Measurements from ENCODE around the gene NDUFS6. TPM values are rescaled to one million over a fixed set of nuclear protein-coding genes. Genes with fewer than 3 reads are reported as not detected.
"Not testable (repeated sequence)": the region's sequence is repeated elsewhere in the genome, so short reads cannot be mapped to it uniquely, and the experiment has no call there.

Gene NDUFS6
- total RNA-seq, 2 donors from 2014 or later = 84.2 to 86.1 TPM

DNA sequence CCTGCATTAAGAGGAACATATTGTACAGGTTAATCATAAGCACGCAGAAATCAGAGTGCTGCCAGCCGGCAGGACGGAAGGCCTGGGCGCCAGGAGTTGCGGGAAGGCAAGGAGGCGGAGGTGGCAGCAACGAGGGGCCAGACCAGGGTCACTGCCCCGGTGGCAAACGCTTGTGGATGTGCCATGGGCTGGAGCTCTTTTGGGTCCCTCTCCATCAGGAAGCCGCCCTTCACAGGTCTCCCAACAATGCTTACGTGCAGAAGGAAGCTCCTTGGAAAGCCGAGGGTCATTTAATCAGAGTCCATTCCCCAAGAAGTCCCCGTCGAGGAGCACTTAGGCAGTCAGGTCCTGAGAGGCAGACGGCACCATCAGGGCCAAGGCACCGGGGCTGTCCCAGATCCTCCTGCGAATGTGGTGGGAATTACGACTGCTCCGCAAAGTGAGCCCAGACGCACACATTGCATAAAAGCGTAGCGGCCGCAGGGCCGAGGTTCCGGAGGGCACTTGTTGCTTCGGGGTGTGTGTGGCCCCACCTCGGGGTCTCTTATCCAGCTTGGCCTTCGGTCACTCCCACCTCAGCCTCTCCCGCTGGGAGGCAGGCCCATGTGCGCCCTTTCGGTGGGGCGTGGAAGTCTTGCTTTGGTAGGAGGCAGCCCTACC, 22.1 kb upstream of the NDUFS6 start:
- ATAC-seq (no peak), DNase-seq (no peak)
- intact Hi-C loops (cut with DNase I) = loop anchor here in 1 of 2 donors (10.0 kb wide), 1 partner anchor 246 kb away; no protein-coding TSS in a partner anchor

DNA sequence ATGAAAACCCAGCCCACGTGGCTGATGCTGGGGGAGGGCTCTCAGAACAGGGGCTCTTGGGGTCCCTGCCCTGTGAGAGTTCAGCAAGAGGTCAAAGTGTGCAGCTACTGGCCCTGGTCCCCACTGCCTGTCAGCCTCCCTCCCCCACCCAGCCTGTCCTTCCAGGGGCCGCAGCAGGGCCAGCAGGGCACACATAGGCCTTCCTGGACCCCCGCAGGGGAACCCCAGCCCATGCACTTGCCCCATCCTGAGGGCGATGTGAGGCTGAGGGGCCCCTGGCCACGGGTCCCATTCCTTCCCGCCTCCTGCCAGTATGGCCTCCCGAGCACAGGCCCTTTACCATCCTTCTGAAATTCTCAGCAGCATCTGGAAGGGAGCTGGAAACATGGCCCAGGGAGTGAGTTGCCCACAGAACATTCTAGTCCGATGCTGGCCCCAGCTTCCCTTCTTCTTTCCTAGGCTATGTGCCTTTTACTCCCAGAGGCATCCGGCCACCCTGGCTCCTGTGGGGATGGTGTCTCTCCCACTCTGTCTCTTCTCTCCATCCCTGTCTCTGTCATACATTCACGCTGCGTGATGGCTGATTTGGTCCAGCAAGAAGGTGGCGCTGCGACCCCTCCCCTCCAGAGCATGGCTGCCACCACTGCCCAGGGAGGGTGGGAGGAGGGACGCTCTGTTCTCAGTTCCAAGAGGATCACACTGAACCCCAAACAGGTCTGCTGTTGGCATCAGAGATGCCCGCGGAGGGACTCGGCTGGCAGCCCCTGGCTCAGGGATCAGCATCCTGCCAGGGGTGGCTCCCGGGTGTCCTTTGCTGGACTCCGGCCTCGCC, 21.2 kb upstream of the NDUFS6 start:
- intact Hi-C loops (cut with DNase I) = loop anchor here in 1 of 2 donors (10.0 kb wide), 1 partner anchor 245 kb away; no protein-coding TSS in a partner anchor
- ATAC-seq (no peak), DNase-seq (no peak)

DNA sequence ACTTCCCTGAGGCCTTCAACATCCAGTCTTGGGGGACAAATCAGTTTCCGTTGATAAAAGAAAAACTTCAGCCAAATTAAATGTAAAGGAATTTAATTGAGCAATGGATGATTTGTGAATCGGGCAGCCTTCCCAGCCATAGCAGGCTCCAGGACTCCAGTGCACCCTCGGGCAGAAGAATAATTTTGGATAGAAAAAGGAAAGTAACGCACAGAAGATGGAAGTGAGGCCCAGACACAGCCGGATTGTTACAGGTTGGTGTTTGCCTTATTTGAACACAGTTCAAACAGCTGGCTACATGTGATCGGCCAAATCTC, 20.6 kb upstream of the NDUFS6 start:
- intact Hi-C loops (cut with DNase I) = no loop called here
- DNase-seq = no peak

DNA sequence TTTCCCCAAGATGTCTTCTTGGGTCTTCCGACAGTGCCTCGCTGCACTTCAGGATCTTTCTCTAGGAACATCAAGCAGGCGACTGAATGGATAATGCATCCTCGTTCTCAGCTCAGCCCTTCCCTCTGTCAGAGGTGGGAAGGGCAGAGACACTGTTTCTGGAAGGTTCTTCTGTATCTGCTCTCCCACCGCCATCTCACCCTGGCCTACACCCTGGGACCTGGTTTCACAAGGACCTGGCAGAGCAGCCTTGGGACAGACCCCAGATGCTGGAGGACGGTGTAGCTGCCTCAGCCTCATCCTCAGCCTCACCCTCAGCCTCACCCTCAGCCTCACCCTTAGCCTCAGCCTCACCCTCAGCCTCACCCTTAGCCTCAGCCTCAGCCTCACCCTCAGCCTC, 20.1 kb upstream of the NDUFS6 start:
- DNase-seq (no peak), ATAC-seq (no peak)
- intact Hi-C loops (cut with DNase I) = no loop called here

More for the DNA sequence above, 20.6 kb upstream of the NDUFS6 start:
- no peak for ATAC-seq

DNA sequence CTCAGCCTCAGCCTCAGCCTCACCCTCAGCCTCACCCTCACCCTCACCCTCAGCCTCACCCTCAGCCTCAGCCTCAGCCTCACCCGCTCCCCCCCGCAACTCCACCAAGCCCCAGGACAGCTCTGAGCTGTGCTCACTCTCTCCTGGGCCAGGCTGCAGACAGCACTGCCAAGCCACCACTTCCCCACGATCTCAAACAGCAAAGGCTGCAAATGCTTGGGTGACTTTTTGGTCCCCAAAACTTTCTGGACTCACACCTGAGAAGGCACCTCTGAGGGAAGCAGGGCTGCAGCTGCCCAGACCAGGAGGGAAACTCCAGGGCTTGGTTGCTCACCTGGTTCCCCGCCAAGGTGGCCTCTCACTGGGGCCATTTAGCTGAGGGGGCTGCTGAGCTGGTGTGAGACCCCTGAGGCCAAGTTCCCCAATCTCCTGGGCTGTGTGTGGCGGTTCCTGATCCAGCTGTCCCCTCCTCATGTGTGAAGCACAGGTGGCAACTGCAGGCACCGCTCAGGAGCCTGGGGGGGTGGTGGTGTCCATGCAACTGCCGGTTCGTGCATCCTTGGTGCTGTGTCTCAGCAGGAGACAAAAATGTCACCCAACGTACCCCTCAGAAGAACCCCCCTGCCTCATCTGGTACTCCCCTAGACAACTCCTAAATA, 19.4 kb upstream of the NDUFS6 start:
- DNase-seq = no peak

DNA sequence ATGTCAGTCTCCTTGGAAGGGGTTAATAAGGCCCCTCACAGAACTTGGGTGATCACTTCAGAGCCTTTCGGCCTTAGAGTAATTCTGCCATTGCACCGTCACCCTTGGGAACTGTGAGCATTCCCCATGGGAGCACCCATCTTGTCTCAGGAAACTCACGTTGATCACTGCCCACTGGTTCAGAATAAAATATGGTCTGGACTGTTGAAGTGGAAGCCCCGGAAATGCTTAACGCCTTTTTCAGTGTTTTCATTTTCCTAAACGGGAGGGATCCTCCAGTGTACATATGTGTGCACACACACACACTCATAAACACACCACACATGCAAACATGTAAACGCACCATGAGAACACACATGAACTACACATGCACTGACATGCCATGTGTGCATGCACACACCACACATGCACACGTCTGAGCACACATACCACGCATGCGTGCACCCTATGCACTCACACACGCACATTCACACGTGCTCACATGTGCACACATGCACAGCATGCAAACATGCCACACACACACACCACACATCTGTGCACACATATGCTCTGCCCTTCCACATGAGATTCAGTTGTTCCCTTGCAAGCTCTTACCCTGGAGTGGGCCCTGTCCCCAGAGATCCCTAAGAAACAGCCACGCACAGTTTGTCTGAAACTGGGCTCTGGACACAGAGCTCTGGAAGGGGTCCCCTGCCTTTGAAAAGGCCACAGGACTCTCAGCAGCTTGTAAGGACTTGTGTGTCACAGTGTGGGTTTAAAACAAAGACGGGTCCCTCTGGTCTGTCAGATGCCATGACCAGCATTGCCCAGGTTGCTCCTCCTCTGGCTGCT, 18.6 kb upstream of the NDUFS6 start:
- ATAC-seq (no peak), DNase-seq (no peak)
- intact Hi-C loops (cut with DNase I) = no loop called here

More for the DNA sequence above, 19.4 kb upstream of the NDUFS6 start:
- intact Hi-C loops (cut with DNase I) = no loop called here
- ATAC-seq = no peak

DNA sequence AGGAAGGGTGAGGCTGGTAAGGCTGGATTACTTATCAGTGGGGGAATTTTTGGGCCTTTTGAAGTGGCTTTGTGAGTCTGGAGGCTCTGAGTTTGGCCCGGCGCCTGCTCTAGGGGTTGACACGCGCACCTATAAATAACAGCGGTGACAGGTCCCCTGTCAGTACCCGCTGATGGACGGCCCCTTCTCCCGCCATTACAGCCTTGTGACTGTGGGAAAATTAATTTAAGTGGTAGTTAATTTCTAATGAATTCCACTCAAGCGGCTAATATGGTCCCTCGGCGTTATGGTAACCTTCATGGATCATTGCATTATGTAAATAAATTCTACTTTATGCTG, 18.0 kb upstream of the NDUFS6 start:
- DNase-seq = no peak
- ATAC-seq = peak in 1 of 2 donors; percentile 52
- intact Hi-C loops (cut with DNase I) = no loop called here

DNA sequence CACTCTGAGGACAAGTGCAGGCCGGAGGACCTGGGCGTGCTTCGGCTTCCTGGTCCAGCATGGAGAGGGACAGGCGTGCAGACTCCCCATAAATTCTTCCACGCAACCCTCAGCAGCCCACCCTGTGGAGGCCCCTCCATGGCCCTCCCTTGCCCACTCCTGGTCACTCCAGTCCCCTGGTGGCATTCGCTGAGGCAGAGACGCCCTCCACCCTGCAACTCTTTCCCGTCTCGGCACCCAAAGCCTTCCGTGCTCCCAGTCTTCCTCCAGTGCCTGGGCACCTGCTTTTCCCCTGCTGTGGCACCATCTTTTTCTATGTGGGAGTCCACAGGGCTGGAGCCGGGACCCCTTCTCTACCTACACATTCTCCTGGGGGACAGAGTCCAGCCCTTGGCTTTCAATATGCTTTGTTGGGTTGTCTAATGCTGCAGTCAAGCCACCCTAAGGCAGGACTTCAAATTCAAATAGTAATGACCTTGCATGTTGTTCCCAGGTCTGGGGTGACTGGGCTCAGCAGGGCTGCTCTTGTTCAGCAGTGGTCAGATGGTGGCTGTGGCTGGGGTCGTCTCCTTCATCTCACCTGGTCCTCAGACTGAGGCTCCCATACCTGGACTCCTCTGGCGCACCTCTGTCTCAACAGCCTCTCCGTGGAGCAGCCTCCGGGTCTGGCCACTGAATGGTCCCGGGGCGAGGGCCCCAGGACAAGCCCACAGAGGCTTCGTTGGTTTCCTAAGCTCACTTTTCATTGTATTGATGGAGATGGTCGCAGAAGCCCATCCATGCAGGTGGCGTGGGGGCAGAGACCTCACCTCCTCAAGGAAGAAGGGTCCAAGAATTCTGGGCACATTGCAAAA, 16.8 kb upstream of the NDUFS6 start:
- intact Hi-C loops (cut with DNase I) = no loop called here
- DNase-seq (no peak), ATAC-seq (no peak)

DNA sequence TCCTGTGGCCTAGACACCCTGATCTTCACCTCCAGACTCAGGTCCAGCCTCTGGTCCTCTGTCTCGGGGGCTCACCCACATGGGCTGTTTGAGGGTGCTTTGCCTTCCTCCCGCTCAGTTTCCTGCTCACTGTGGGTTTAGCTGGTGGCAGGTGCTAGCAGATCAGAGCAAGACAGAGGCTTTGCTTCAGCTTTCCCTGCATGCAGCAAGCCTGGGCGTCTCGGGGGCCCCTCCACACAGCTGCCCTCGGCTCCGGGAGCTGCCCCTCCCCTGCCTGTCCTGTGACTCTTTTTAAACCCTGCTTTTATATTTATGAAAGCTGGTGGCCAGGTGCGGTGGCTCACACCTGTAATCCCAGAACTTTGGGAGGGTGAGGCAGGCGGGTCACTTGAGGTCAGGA, 16.1 kb upstream of the NDUFS6 start:
- intact Hi-C loops (cut with DNase I) = no loop called here
- ATAC-seq (no peak), DNase-seq (no peak)

DNA sequence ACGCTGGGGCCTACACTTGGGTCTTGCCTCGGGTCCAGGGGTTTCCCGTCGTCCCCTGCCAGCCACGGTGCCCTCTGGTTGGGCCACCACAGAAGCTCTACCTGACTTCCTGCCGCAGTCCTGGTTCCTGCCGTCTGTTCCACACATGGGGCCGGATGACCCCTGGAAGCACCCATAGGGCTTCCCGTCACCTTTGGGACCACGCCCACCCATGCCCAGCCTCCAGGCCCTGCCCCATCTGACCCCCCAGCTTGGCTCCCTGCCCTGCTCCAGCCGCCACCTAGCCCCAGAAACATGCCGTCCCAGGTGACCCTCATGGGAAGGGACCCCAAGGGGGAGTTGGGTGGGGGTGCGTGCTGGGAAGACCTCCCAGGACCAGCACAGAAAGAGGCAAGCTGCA, 15.2 kb upstream of the NDUFS6 start:
- DNase-seq (no peak), ATAC-seq (no peak)
- intact Hi-C loops (cut with DNase I) = no loop called here

DNA sequence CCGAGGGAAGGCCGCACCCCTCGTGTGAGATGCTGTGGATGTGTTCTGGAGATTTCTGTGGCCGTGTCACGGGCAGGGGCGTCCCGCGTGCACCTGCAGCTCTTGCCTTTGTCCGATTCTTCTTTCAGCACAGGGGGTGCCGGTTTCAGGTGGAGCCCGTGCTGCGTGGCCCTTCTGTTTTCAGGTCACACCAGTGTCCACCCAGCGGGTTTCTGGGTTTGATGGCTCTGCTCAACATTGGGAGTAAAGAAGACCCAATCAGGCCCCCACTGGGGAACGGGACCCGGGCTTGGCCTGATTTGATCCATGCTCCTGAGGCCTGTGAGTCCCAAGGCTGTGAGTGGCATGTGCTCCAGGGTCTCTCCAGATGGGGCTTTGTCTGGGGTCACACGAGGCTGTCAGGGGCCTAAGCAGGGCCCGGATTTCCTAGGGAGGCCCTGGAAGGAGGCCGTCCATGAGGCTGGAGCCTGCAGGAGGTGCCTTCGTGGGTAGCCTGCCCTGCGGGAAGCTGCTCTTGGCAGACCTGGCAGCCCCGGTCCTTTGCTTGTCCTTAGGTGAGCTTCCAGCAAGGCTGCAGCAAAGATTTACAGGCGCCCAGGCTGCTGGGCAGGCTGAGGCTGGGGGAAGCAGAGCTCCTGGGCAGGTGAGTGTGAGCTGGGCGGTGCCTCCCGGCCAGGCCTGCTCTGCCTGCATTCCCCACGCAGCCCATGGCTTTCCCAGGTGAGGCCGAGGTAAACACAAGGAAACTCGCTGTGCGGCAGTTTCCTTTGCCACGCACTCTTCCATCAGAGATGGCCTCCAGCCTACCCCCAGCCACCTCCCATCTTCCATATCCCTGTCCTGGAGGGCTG, 14.4 kb upstream of the NDUFS6 start:
- intact Hi-C loops (cut with DNase I) = no loop called here

DNA sequence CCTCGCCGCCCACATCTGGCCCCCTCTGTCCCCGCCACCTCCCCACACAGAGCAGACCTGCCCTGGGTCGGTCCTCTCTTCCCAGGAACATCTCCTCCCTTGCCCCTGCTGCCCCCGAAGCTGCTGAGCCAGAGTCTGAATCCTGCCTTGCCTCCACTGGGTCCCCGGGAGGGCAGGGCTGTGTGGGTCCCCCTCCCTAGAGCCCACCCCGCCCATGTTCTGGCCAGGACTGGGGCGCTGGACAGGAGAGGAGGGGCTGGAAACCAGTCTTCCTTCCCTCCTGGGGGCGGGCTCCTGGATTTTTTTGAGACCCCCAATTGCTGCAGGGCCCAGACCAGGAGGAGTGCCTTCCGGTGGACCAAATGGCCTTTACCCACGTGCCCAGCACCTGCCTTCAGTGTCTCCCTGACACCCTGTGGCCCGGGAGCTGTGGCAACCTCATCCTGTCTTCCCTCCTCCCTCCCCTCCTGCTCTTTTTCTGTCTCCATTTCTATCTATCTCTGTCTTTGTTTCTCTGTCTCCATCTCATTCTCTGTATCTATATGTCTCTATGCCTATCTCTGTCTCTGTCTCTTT, 13.6 kb upstream of the NDUFS6 start:
- DNase-seq (no peak), ATAC-seq (no peak)

More for the DNA sequence above, 14.4 kb upstream of the NDUFS6 start:
- DNase-seq (no peak), ATAC-seq (no peak)

DNA sequence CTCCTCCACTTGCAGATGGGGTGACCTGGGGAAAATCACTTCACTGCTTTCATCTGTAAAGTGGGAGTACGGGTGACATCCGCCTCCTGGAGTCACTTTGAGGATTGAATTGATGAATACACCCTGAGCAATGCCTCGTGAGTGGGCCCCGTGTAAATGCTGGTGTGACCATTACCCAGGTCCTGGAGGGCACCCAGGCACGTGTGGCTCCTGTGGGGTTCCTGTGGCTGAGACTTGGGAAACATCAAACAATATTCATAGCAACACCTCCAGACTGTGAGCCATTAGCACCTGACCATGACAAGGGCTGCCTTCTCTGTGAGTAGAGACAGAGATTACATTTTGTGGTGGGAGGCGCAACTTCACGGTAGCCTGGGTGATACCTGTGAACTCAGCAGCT, 13.0 kb upstream of the NDUFS6 start:
- ATAC-seq (no peak), DNase-seq (no peak)
- intact Hi-C loops (cut with DNase I) = no loop called here

More for the DNA sequence above, 13.6 kb upstream of the NDUFS6 start:
- intact Hi-C loops (cut with DNase I) = no loop called here

DNA sequence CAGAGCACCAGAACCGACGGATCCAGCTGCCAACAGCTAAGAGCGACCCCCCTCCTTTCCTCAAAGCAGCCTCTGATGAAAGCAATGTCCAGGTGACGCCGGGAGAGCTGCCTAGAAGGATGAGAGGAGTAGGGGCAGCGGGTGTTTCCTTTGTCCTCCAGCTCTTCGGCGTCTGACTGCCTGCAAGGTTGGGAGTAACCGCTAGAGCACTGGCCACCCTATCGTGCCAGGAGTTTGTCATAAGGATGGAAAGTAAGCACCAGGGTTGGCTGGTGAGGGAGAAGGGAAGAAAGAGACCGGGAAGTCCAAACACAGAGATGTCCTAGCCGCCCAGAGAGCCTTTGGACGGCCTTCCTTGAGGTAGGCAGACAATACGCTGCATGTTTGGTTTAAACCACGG, 12.4 kb upstream of the NDUFS6 start:
- intact Hi-C loops (cut with DNase I) = no loop called here
- ATAC-seq (no peak), DNase-seq (no peak)

DNA sequence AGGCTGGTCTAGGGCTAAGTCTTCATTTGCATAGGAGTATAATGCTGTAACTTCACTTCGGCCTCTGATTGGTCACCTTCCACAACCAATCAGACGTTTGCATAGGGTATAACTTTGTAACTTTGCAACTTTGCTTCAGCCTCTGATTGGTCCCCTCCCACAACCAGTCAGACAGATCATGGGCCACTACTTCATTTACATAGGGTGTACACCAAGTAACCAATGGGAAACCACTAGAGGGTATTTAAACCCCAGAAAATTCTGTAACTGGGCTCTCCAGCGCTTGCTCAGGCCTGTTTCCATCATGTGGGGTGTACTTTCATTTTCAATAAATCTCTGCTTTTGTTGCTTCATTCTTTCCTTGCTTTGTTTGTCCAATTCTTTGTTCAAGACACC, 11.8 kb upstream of the NDUFS6 start:
- intact Hi-C loops (cut with DNase I); ATAC-seq; DNase-seq: not testable (repeated sequence)

DNA sequence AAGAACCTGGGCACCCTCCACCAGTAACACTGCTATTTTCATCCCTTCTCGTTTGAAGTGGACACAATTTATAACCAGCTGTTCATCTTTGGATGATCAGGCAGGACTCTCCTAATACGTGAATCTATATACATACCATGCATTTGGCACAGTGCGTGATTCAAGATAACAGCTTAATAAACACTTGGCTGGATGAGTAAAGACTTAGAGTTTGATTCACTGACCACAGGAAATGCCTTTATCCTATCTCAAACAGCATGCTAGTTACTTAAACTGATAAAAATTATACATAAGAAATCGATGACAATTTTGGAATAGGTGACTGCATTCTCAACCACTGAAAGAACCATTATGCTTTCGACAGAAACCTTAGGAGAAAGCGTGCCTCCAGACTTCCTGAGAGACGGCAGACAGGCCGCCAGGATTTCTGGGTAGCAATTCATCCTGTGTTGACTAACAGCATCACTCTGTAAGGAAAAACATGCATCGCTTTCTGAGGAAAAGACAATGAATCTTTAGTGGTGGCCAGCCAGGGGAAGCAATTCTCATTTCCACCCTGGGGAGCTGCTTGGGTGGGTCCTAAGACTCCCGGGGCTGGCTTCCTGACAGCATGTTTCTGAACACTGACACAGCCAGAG, 11.3 kb upstream of the NDUFS6 start:
- intact Hi-C loops (cut with DNase I) = no loop called here
- DNase-seq = no peak
- no peak for ATAC-seq

DNA sequence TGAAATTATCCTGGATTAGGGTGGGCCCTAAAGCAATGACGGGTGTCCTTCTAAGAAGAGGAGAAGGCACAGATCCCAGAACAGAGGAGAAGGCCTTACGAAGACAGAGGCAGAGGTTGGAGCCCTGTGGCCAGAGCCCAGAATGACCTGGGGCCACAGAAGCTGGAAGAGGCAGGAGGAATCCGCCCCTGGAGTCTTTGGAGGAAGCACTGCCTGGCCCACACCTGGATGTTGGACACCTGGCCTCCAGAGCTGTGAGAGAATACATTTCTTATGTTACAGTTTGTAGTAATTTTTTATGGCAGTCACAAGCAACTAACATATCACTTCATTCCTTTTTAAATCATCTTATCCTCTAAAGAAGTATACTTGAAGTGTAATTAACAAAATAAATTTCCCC, 10.0 kb upstream of the NDUFS6 start:
- DNase-seq (no peak), ATAC-seq (no peak)
- intact Hi-C loops (cut with DNase I) = no loop called here
